HepG2 (cell line): ENCODE measurements around the gene HAUS1. TPM values are rescaled to one million over a fixed set of nuclear protein-coding genes. Genes with fewer than 3 reads are reported as not detected.

Experiments
- ATF7-NPFF ChIP-seq: sonication (generic); formaldehyde crosslinking; IDR thresholded peaks from 2 replicates; pipeline ENCODE4 v1.8.1; 2023; ENCODE audit warnings: mild to moderate bottlenecking, low read depth, missing genetic modification reagents, moderate library complexity
- DNMT3B ChIP-seq: conservative IDR thresholded peaks from 2 replicates; pipeline ENCODE4 v1.6.1; 2016; ENCODE audit warnings: missing biosample characterization, control low read depth
- EHMT2 ChIP-seq: fragments of 200-600 bp; sonication (generic); IDR thresholded peaks from 2 replicates; pipeline ENCODE4 v1.7.0; 2017; ENCODE audit warnings: antibody characterized with exemption, low read depth, low read length, borderline replicate concordance
- ESRRA ChIP-seq: sonication (generic); formaldehyde crosslinking; IDR thresholded peaks from 2 replicates; pipeline ENCODE4 v1.5.1; 2020; ENCODE audit warnings: mild to moderate bottlenecking, low read depth, missing genetic modification reagents
- LCORL ChIP-seq, 2 experiments: fragments of 450-650 bp in 1 of 2; sonication (generic) in 1 of 2; formaldehyde crosslinking in 1 of 2; IDR thresholded peaks; 2 replicates each; pipeline versions ENCODE4 v1.5.0 to v1.6.1; 2017 to 2020; ENCODE audit warnings: antibody characterized with exemption in 1 of 2, missing genetic modification reagents in 1 of 2
- MTF2 ChIP-seq: sonication (generic); formaldehyde crosslinking; IDR thresholded peaks from 2 replicates; pipeline ENCODE4 v1.5.0; 2020; ENCODE audit warnings: missing genetic modification reagents, borderline replicate concordance
- NCOA5 ChIP-seq: sonication (generic); formaldehyde crosslinking; IDR thresholded peaks from 2 replicates; pipeline ENCODE4 v1.4.0; 2020; ENCODE audit warnings: missing genetic modification reagents
- NR3C1 ChIP-seq: sonication (generic); formaldehyde crosslinking; IDR thresholded peaks from 2 replicates; pipeline ENCODE4 v1.4.0; 2020; ENCODE audit warnings: missing genetic modification reagents
- SP5 ChIP-seq: IDR thresholded peaks from 2 replicates; pipeline ENCODE4 v1.6.1; 2016; ENCODE audit warnings: low read depth, borderline replicate concordance
- SRSF1 ChIP-seq: fragments of 200-400 bp; formaldehyde crosslinking; optimal IDR thresholded peaks from 2 replicates; pipeline ENCODE3; 2017; ENCODE audit warnings: mild to moderate bottlenecking, low read depth, low read length, moderate library complexity
- ZNF180 ChIP-seq: sonication (generic); formaldehyde crosslinking; IDR thresholded peaks from 2 replicates; pipeline ENCODE4 v1.4.0; 2020; ENCODE audit warnings: low read depth, missing genetic modification reagents, borderline replicate concordance
- ZNF367 ChIP-seq: sonication (generic); formaldehyde crosslinking; IDR thresholded peaks from 2 replicates; pipeline ENCODE4 v1.4.0; 2020; ENCODE audit warnings: missing genetic modification reagents, borderline replicate concordance
- ZNF605 ChIP-seq: sonication (generic); formaldehyde crosslinking; IDR thresholded peaks from 2 replicates; pipeline ENCODE4 v1.8.0; 2022; ENCODE audit warnings: mild to moderate bottlenecking, missing genetic modification reagents
- ZNF644 ChIP-seq: IDR thresholded peaks from 2 replicates; pipeline ENCODE4 v1.6.1; 2016; ENCODE audit warnings: low read depth
- ZNF709 ChIP-seq: sonication (generic); formaldehyde crosslinking; IDR thresholded peaks from 2 replicates; pipeline ENCODE4 v1.5.0; 2020; ENCODE audit warnings: mild to moderate bottlenecking, missing genetic modification reagents
- ZSCAN9 ChIP-seq: IDR thresholded peaks from 2 replicates; pipeline ENCODE4 v1.6.1; 2016; ENCODE audit warnings: borderline replicate concordance
- polyA plus RNA-seq, 8 experiments: library from polyadenylated mRNA; depleted of rRNA in 3 of 8; stranded (reverse) in 7 of 8; unstranded in 1 of 8; fragments of >200 nt; fragmentation: Illumina TruSeq in 4 of 8; extraction: Trizol in 4 of 8; gene quantifications; 2 replicates each; pipeline versions ENCODE4 v1.2.1 to v1.2.3, GENCODE V29; 2011 to 2016; ENCODE audit warnings: low read depth in 4 of 8, missing spikeins in 1 of 8, mixed read lengths in 1 of 8; ENCODE audit not compliant: insufficient read depth in 1 of 8
- total RNA-seq, 5 experiments: library from RNA; depleted of rRNA; stranded (reverse); fragments of >200 nt; fragmentation: Illumina TruSeq; extraction: Trizol; gene quantifications; 2 replicates each; pipeline ENCODE4 v1.2.3, GENCODE V29; 2016; ENCODE audit warnings: low read depth in 1 of 5
- TF ChIP-seq, protein P1 (sequence below): sonication (generic); formaldehyde crosslinking; IDR thresholded peaks from 2 replicates; pipeline ENCODE4 v1.4.0; 2020; ENCODE audit warnings: missing genetic modification reagents
- TF ChIP-seq, protein P2 (sequence below): sonication (generic); formaldehyde crosslinking; conservative IDR thresholded peaks from 2 replicates; pipeline ENCODE4 v1.4.0; 2020; ENCODE audit warnings: missing genetic modification reagents
- TF ChIP-seq, protein P3 (sequence below): sonication (generic); formaldehyde crosslinking; IDR thresholded peaks from 2 replicates; pipeline ENCODE4 v1.8.1; 2022; ENCODE audit warnings: mild to moderate bottlenecking, missing genetic modification reagents
- TF ChIP-seq, protein P4 (sequence below): sonication (generic); formaldehyde crosslinking; IDR thresholded peaks from 2 replicates; pipeline ENCODE4 v1.5.0; 2020; ENCODE audit warnings: mild to moderate bottlenecking, missing genetic modification reagents
- TF ChIP-seq, protein P5 (sequence below): sonication (generic); formaldehyde crosslinking; IDR thresholded peaks from 2 replicates; pipeline ENCODE4 v1.5.1; 2020; ENCODE audit warnings: mild to moderate bottlenecking, missing genetic modification reagents, moderate library complexity

The HAUS1 gene
- total and polyA plus RNA-seq, 2 of the 13 experiments (the other 11 are each of a cell fraction or from before 2014, with no cell fraction given), result 20.6 to 59.2 TPM

DNA sequence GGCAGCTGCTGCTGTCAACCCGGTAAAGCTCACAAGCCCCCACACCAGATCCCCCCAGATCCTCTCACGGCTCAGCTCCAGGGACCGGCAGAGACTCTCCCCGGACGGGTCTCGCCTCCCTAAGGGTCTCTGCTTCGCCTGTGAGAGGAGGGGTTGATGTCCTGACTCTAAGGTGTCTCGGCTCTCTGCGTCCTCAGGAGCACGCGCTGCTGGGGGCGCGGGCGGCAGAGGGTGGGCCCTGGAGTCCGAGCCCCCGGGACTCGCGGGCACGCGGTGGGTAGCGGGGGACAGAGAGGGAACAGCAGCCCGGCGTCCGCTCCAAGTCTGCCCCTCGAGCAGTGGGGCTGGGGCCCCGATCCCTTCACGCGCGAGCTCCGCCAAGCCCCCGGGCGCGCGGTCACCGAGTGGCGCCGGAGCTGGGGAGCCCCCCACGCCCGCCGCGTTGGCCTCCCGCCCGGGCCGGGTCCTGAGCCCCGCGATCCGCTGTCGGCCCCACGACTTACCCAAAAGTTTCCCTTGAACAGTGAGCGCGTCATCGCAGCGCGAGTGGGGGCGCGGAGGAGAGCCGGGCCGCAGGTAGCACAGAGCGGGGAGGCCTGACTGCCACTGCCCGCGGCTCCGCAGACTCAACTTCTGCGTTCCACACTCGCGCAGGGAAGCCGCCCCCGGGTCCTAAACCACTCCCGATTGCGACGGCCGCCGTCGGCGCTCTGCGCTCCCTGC is 32.4 kb upstream of the HAUS1 start, which contains the start of gene PSTPIP2 (continued):
- TF ChIP-seq, protein P1, sequence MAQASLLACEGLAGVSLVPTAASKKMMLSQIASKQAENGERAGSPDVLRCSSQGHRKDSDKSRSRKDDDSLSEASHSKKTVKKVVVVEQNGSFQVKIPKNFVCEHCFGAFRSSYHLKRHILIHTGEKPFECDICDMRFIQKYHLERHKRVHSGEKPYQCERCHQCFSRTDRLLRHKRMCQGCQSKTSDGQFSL (CRISPR knock-in tag), result no peak
- TF ChIP-seq SP5 (CRISPR knock-in tag) (no peak), ATF7-NPFF (no peak), LCORL (IDR thresholded peaks at IDR 0.05) (no peak), LCORL (CRISPR knock-in tag; IDR thresholded peaks at IDR 0.05) (no peak), ESRRA (CRISPR knock-in tag) (no peak), MTF2 (peak; percentile 49; the same call in 1 of the 2 replicates), ZNF367 (CRISPR knock-in tag) (no peak), ZNF644 (CRISPR knock-in tag) (no peak), DNMT3B (CRISPR knock-in tag) (no peak), ZNF709 (no peak), ZNF180 (no peak), SRSF1 (no peak), NR3C1 (no peak), ZNF605 (CRISPR knock-in tag) (peak; percentile 37; the same call in 1 of the 2 replicates), ZSCAN9 (no peak), NCOA5 (no peak), EHMT2 (no peak)
- TF ChIP-seq, protein P2, sequence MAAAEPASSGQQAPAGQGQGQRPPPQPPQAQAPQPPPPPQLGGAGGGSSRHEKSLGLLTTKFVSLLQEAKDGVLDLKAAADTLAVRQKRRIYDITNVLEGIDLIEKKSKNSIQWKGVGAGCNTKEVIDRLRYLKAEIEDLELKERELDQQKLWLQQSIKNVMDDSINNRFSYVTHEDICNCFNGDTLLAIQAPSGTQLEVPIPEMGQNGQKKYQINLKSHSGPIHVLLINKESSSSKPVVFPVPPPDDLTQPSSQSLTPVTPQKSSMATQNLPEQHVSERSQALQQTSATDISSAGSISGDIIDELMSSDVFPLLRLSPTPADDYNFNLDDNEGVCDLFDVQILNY, result no peak
- TF ChIP-seq, protein P3, sequence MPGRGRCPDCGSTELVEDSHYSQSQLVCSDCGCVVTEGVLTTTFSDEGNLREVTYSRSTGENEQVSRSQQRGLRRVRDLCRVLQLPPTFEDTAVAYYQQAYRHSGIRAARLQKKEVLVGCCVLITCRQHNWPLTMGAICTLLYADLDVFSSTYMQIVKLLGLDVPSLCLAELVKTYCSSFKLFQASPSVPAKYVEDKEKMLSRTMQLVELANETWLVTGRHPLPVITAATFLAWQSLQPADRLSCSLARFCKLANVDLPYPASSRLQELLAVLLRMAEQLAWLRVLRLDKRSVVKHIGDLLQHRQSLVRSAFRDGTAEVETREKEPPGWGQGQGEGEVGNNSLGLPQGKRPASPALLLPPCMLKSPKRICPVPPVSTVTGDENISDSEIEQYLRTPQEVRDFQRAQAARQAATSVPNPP (CRISPR knock-in tag), result no peak
- TF ChIP-seq, protein P4, sequence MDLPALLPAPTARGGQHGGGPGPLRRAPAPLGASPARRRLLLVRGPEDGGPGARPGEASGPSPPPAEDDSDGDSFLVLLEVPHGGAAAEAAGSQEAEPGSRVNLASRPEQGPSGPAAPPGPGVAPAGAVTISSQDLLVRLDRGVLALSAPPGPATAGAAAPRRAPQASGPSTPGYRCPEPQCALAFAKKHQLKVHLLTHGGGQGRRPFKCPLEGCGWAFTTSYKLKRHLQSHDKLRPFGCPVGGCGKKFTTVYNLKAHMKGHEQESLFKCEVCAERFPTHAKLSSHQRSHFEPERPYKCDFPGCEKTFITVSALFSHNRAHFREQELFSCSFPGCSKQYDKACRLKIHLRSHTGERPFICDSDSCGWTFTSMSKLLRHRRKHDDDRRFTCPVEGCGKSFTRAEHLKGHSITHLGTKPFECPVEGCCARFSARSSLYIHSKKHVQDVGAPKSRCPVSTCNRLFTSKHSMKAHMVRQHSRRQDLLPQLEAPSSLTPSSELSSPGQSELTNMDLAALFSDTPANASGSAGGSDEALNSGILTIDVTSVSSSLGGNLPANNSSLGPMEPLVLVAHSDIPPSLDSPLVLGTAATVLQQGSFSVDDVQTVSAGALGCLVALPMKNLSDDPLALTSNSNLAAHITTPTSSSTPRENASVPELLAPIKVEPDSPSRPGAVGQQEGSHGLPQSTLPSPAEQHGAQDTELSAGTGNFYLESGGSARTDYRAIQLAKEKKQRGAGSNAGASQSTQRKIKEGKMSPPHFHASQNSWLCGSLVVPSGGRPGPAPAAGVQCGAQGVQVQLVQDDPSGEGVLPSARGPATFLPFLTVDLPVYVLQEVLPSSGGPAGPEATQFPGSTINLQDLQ (CRISPR knock-in tag), result no peak
- TF ChIP-seq, protein P5, sequence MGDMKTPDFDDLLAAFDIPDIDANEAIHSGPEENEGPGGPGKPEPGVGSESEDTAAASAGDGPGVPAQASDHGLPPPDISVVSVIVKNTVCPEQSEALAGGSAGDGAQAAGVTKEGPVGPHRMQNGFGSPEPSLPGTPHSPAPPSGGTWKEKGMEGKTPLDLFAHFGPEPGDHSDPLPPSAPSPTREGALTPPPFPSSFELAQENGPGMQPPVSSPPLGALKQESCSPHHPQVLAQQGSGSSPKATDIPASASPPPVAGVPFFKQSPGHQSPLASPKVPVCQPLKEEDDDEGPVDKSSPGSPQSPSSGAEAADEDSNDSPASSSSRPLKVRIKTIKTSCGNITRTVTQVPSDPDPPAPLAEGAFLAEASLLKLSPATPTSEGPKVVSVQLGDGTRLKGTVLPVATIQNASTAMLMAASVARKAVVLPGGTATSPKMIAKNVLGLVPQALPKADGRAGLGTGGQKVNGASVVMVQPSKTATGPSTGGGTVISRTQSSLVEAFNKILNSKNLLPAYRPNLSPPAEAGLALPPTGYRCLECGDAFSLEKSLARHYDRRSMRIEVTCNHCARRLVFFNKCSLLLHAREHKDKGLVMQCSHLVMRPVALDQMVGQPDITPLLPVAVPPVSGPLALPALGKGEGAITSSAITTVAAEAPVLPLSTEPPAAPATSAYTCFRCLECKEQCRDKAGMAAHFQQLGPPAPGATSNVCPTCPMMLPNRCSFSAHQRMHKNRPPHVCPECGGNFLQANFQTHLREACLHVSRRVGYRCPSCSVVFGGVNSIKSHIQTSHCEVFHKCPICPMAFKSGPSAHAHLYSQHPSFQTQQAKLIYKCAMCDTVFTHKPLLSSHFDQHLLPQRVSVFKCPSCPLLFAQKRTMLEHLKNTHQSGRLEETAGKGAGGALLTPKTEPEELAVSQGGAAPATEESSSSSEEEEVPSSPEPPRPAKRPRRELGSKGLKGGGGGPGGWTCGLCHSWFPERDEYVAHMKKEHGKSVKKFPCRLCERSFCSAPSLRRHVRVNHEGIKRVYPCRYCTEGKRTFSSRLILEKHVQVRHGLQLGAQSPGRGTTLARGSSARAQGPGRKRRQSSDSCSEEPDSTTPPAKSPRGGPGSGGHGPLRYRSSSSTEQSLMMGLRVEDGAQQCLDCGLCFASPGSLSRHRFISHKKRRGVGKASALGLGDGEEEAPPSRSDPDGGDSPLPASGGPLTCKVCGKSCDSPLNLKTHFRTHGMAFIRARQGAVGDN (CRISPR knock-in tag), result peak; percentile 52; the same call in 1 of the 2 replicates
